HEK293T (cell line): ENCODE measurements around the gene PITPNM3.

Experiments
- CTBP1 ChIP-seq: fragments of 450-650 bp; IDR thresholded peaks from 2 replicates; pipeline ENCODE4 v1.6.1; 2016; ENCODE audit warnings: borderline replicate concordance
- FOXA1 ChIP-seq: fragments of 450-650 bp; IDR thresholded peaks from 2 replicates; pipeline ENCODE4 v1.6.1; 2016; ENCODE audit warnings: mild to moderate bottlenecking
- FOXK2 ChIP-seq: fragments of 450-650 bp; IDR thresholded peaks from 2 replicates; pipeline ENCODE4 v1.6.1; 2016; ENCODE audit warnings: mild to moderate bottlenecking
- HDGF ChIP-seq: fragments of 450-650 bp; IDR thresholded peaks from 2 replicates; pipeline ENCODE4 v1.6.1; 2017; ENCODE audit warnings: antibody characterized with exemption, borderline replicate concordance
- L3MBTL2 ChIP-seq: fragments of 450-650 bp; conservative IDR thresholded peaks from 2 replicates; pipeline ENCODE4 v1.6.1; 2016; ENCODE audit warnings: mild to moderate bottlenecking
- NFRKB ChIP-seq: fragments of 450-650 bp; IDR thresholded peaks from 2 replicates; pipeline ENCODE4 v1.6.1; 2016; ENCODE audit warnings: mild to moderate bottlenecking, moderate library complexity
- SP1 ChIP-seq: fragments of 450-650 bp; IDR thresholded peaks from 2 replicates; pipeline ENCODE4 v1.6.1; 2017

DNA sequence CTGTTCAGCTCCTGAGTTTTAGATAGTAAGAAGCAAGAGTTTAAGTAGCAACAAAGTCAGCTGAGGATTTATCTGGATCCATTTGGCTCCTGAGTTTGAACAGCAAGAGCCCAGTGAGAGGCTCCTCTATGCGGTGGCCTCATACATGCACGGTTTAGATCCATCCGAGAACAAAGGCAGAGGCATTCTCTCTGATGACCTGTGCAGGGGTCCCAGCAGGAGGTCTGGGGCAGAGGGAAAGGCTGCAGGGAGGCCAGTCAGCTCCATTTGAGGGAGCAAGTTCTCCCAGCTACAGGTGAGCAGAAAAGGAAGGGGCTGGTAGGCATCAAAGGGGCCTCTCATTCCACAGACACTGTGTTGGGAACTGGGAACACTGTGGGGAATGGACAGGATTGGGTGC, 16.5 kb downstream of the PITPNM3 start:
- TF ChIP-seq SP1 (no peak), CTBP1 (no peak), NFRKB (no peak), HDGF (no peak), L3MBTL2 (no peak), FOXK2 (no peak), FOXA1 (no peak)
